ENCODE measurements around the gene WDFY1. TPM values are rescaled to one million over a fixed set of nuclear protein-coding genes. Genes with fewer than 3 reads are reported as not detected.

Gene WDFY1
- total RNA-seq, 4 donors from 2014 or later, result 36.9 to 82.0 (median 65.0) TPM

DNA sequence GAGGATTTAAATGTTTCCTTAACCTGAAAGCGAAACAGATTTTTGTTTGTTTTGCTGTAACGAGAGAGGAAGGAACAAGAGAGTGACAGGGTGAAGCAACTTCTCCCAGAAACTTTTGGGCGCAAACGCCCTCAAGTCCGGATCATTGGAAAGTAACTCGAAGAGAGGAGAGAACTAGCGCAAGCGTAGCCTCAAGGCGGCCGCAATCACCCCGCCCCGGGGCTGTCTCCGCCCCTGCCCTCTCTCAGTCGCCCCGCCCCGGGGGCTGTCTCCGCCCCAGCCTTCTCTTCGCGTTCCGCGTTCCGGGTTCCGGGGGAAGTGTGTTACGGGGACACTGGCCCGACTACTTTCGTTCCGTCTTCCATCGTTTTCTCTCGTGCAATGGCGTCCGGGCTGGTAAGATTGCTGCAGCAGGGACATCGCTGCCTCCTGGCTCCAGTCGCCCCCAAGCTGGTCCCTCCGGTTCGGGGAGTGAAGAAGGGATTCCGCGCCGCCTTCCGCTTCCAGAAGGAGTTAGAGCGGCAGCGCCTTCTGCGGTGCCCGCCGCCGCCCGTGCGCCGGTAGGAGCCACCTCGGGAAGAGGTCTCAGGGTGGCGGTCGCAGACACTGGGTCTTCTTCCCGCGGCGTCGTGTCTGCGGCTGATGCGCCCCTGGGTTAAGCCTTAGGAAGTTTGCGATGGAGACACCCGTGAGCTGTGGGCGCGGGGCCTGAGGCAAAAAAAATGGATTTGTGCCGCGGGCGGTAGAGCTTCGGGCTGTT lies 12.1 kb upstream of the WDFY1 start, which contains the start of gene MRPL44:
MRPL44 (plus strand) TSS at position 372 of the 760 bp plus-strand sequence; CDS start at position 382, 10 bp downstream.
- no peaks in the 10 kb centered on the region for H3K9me3 ChIP-seq

DNA sequence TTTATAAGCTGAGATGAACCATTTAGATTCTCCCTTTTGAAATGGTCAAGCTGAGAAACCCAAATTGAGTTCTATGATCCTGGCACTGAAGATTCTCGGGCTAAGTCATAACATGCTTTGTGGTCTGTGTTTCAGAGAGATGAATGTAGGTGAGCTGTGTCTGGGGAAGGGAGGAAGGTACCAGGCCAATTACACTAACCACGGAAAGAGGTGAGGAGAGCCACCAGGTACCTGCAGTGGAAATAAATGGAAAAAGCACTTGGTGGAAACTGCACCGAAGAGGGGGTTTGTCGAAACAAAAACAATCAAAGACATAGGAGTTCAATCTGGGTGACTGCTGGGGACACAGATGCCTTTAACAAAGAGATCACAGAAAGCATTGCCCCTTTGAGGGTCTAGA lies 11.2 kb upstream of the WDFY1 start:
- Histone ChIP-seq H3K9me3 (no peaks in the 10 kb centered on the region), H3K4me3 (no peak overlapping the region), H3K4me1 (peaks cover 0 to 32% (median 11%) of the 10 kb centered on the region in 4 donors), H3K27me3 (no peaks in the 10 kb centered on the region), H3K27ac (peak overlapping the region in 3 of 4 donors; percentile 67 to 84 (median 79)), H3K36me3 (peaks cover 0 to 8% (median 0%) of the 10 kb centered on the region in 3 donors)
- DNase-seq, result no peak
- TF ChIP-seq, protein P1, sequence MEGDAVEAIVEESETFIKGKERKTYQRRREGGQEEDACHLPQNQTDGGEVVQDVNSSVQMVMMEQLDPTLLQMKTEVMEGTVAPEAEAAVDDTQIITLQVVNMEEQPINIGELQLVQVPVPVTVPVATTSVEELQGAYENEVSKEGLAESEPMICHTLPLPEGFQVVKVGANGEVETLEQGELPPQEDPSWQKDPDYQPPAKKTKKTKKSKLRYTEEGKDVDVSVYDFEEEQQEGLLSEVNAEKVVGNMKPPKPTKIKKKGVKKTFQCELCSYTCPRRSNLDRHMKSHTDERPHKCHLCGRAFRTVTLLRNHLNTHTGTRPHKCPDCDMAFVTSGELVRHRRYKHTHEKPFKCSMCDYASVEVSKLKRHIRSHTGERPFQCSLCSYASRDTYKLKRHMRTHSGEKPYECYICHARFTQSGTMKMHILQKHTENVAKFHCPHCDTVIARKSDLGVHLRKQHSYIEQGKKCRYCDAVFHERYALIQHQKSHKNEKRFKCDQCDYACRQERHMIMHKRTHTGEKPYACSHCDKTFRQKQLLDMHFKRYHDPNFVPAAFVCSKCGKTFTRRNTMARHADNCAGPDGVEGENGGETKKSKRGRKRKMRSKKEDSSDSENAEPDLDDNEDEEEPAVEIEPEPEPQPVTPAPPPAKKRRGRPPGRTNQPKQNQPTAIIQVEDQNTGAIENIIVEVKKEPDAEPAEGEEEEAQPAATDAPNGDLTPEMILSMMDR (IDR thresholded peaks at IDR 0.05), result no peak
- no peak for TF ChIP-seq POLR2A (IDR thresholded peaks at IDR 0.05)

More for the DNA sequence above, 12.1 kb upstream of the WDFY1 start, which contains the start of gene MRPL44:
- H3K27ac ChIP-seq, result peak within 1 kb of the TSS; percentile 64 to 84 (median 73)
- H3K36me3 ChIP-seq, result peaks cover 0 to 8% (median 0%) of the 10 kb centered on the region in 3 donors
- peak; percentile 93 to 98 (median 97) for DNase-seq
- TF ChIP-seq, protein P1 (IDR thresholded peaks at IDR 0.05), result peak in 3 of 6 experiments; percentile 2 to 19 (median 12)
- peak; percentile 20 to 50 for TF ChIP-seq POLR2A (IDR thresholded peaks at IDR 0.05)
- H3K4me1 ChIP-seq, result peaks cover 0 to 42% (median 11%) of the 10 kb centered on the region in 4 donors
- H3K27me3 ChIP-seq, result no peaks in the 10 kb centered on the region
- peak within 1 kb of the TSS; percentile 69 to 92 (median 78) for H3K4me3 ChIP-seq

GRCh38 chr2:223954401-223954800 lies 9.3 kb upstream of the WDFY1 start:
- TF ChIP-seq POLR2A (IDR thresholded peaks at IDR 0.05), result no peak
- TF ChIP-seq, protein P1 (IDR thresholded peaks at IDR 0.05), result no peak
- Histone ChIP-seq H3K4me1 (peaks cover 0 to 15% (median 7%) of the 10 kb centered on the region in 4 donors), H3K4me3 (no peak overlapping the region), H3K27ac (no peak overlapping the region), H3K36me3 (no peaks in the 10 kb centered on the region), H3K27me3 (no peaks in the 10 kb centered on the region), H3K9me3 (no peaks in the 10 kb centered on the region)
- DNase-seq, result no peak

GRCh38 chr2:223952280-223952968 lies 7.3 kb upstream of the WDFY1 start:
- peak overlapping the region in 2 of 4 donors; percentile 66 to 73 for H3K27ac ChIP-seq
- TF ChIP-seq POLR2A (IDR thresholded peaks at IDR 0.05), result no peak
- TF ChIP-seq, protein P1 (IDR thresholded peaks at IDR 0.05), result no peak
- H3K4me1 ChIP-seq, result peaks cover 0 to 5% (median 0%) of the 10 kb centered on the region in 4 donors
- DNase-seq, result peak in 1 of 3 donors; percentile 38
- no peaks in the 10 kb centered on the region for H3K27me3 ChIP-seq
- H3K9me3 ChIP-seq, result no peaks in the 10 kb centered on the region
- H3K4me3 ChIP-seq, result no peak overlapping the region
- H3K36me3 ChIP-seq, result no peaks in the 10 kb centered on the region

GRCh38 chr2:223950448-223951347 lies 5.6 kb upstream of the WDFY1 start:
- TF ChIP-seq POLR2A (IDR thresholded peaks at IDR 0.05), result no peak
- TF ChIP-seq, protein P1 (IDR thresholded peaks at IDR 0.05), result no peak
- no peak for DNase-seq
- Histone ChIP-seq H3K9me3 (no peaks in the 10 kb centered on the region), H3K27ac (peak overlapping the region; percentile 30 to 73 (median 56)), H3K4me1 (peaks cover 0 to 5% (median under 1%) of the 10 kb centered on the region in 4 donors), H3K4me3 (no peak overlapping the region), H3K36me3 (no peaks in the 10 kb centered on the region), H3K27me3 (no peaks in the 10 kb centered on the region)

All from Peyer's patch (tissue), 4 donors.